ENCODE data around the gene WDFY1.

GRCh38 chr2:223959688-223960087 lies 14.6 kb upstream of the WDFY1 start:
- no peak for TF ChIP-seq CTCF (IDR thresholded peaks at IDR 0.05)
- no peak for TF ChIP-seq EZH2 (IDR thresholded peaks at IDR 0.05; ENCODE audit: borderline replicate concordance, insufficient read depth, low read depth, low read length, poor library complexity, severe bottlenecking)

Measured in B cell (primary cell).